ENCODE results near the gene TIMP1. TPM values are rescaled to one million over a fixed set of nuclear protein-coding genes. Genes with fewer than 3 reads are reported as not detected.

The TIMP1 gene
- total RNA-seq, 1 donor from 2014 or later: 179 TPM

- no peak for DNase-seq (ENCODE audit: extremely low read depth, low read depth, low spot score)
Observed at GRCh38 chrX:47573341-47574075, 8.7 kb upstream of the TIMP1 start.

GRCh38 chrX:47574076-47574546, 8.1 kb upstream of the TIMP1 start:
- DNase-seq (ENCODE audit: extremely low read depth, low read depth, low spot score): no peak

GRCh38 chrX:47574547-47575301, 7.5 kb upstream of the TIMP1 start:
- DNase-seq (ENCODE audit: extremely low read depth, low read depth, low spot score): no peak

DNA sequence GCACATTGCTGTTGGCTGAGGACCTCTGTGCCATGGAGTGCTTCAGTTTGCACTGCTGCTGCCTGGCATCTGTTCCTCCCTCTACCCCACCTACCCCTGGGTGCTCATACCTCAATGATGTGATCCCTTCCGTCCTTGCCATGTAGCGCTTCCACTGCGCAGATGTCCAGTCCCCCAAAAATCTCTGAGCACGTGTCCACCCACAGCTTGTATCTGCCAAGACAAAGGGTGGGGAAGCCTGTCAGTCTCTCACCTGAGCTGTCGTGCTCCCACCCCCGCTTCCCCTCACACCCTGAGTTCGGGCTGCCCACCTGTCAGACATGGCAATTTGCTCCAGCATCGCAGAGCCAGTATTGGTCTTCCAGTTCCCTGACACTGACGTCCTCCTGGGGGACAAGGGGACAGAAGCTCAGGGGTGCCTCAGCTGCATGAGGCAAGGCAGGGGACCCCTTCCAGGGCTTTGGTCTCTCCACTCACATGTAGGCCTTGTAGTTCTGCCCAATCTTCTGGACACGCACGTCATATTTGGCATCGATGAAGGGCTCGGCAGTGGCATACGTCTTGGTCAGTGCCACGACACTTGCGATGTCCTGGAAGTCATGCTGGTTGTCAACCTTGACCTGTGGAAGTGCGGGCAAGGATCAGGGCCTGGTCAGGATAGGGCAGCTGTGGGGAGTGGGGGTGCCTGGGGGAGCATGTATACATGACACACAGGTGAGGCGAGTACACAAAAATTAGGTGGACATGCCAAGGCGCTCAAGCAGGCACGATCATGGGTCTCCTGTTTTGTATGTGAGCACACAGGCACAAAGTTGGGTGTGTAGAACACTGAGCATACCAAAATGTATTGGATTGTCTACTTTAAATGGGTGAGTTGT, 6.0 kb upstream of the TIMP1 start:
- no peak for DNase-seq (ENCODE audit: extremely low read depth, low read depth, low spot score)

GRCh38 chrX:47577424-47577823, 4.8 kb upstream of the TIMP1 start:
- DNase-seq (ENCODE audit: extremely low read depth, low read depth, low spot score): no peak

DNA sequence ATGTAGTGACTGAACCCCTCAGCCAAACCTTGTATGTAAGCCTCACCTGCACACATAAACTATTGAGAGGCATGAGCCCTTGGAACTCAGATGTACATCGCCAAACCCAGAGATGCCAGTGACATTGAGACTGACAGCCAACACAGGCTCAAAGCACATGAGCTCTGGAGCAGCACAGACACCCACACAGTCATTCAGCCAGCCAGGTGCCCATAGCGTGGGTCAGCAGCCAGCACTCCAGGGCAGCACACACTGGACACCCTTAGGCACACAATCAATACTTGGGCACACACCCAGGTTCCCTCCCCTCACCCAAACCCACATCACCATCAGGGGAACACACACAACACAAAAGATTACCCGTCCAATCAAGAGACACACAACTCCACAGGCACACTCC, 4.3 kb upstream of the TIMP1 start:
- no peak for DNase-seq (ENCODE audit: extremely low read depth, low read depth, low spot score)

- DNase-seq (ENCODE audit: extremely low read depth, low read depth, low spot score): no peak
Observed at GRCh38 chrX:47578692-47579091, 3.5 kb upstream of the TIMP1 start.

DNA sequence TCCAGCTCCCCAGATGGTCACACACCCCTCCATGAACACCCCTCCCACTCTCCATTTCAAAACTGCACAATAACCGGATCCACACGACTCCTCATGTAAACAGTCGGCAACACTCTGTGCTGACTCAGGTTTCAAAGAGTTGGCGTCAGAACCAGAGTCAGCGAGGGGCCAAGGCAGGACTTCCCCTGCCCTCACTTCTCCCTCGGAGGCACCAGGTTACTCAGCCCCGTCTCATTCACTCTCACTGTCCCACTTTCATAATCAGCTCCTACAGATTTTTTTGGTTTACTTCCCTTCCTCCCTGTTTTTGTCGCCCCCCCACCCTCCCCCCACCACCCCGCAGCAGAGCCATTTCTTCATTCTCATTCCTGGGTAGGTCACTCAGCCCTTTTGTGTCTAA, 2.7 kb upstream of the TIMP1 start:
- no peak for DNase-seq (ENCODE audit: extremely low read depth, low read depth, low spot score)

- DNase-seq (ENCODE audit: extremely low read depth, low read depth, low spot score): no peak
Observed at GRCh38 chrX:47583240-47583861, 1.1 kb downstream of the TIMP1 start.

DNA sequence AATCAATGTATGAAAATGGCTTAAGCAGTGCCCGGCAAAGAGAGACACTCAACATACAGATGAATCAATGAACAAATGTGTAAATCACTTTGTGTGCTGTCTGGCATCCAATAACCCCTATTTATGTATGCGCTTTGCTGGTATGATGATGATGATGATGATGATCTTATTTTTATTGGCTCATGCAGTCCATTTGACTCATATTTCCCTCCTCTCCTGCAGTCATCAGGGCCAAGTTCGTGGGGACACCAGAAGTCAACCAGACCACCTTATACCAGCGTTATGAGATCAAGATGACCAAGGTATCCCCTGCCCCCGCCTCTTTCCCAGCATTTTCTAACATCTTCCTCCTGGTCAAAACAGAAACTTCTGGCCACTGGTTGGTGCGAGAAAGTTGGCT, 2.5 kb downstream of the TIMP1 start:
- no peak for DNase-seq (ENCODE audit: extremely low read depth, low read depth, low spot score)

DNA sequence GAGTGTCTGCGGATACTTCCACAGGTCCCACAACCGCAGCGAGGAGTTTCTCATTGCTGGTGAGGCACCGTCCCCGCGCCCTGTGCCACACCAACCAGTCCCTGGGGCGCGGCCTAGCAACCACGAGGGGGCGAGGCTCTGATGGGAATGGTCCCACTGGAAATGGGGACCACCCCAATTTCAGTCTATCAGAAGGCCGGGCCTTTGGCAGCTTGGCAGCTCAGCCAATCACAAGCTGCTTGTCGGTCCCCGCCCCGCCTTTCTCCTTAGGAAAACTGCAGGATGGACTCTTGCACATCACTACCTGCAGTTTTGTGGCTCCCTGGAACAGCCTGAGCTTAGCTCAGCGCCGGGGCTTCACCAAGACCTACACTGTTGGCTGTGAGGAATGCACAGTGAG, 3.0 kb downstream of the TIMP1 start:
- DNase-seq (ENCODE audit: extremely low read depth, low read depth, low spot score): no peak

DNA sequence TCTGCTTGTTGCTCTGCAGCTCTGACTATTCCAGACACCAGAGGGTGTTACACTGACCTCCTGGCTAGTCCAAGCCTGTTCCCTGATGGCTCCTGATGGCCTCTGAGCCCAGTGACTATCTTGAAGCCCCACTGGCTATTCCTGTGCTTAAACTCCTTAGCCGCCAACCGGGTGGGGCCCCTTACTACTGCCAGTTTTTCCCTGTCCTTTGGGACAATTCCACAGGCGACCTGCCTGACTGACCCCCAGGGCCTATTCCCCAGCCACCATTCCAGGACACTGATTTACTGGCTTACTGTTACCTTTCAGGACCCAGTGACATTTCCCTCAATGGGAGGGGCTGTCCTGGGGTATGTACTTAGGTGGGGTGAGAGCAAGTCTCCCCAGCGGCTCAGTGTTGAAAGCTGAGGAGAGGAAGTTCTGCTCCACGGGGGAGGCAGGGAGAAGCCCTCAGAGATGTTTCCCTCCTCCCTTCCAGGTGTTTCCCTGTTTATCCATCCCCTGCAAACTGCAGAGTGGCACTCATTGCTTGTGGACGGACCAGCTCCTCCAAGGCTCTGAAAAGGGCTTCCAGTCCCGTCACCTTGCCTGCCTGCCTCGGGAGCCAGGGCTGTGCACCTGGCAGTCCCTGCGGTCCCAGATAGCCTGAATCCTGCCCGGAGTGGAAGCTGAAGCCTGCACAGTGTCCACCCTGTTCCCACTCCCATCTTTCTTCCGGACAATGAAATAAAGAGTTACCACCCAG, 4.0 kb downstream of the TIMP1 start:
- no peak for DNase-seq (ENCODE audit: extremely low read depth, low read depth, low spot score)

- no peak for DNase-seq (ENCODE audit: extremely low read depth, low read depth, low spot score)
Observed at GRCh38 chrX:47587091-47587891, 5.1 kb downstream of the TIMP1 start.

GRCh38 chrX:47587906-47588735, 5.9 kb downstream of the TIMP1 start:
- DNase-seq (ENCODE audit: extremely low read depth, low read depth, low spot score): no peak

- no peak for DNase-seq (ENCODE audit: extremely low read depth, low read depth, low spot score)
Observed at GRCh38 chrX:47590984-47591383, 8.7 kb downstream of the TIMP1 start.

DNA sequence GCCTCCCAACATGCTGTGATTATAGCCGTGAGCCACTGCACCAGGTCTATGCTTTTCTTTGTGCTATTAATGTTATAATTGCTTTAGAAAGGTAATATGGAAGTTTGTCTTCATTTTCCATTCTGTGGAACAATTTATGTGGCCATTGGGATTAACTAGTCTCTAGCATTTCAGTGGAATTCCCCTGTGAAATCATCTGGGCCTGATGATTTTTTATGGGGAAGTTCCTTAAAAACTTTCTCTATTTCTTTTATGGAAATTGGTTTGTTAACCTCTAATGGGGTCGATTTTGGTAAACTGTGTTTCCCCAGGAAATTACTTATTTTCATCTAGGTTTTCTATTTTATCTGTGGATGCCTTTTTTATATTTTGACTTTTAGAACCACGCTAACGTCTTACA, 11.3 kb downstream of the TIMP1 start:
- no peak for DNase-seq (ENCODE audit: extremely low read depth, low read depth, low spot score)

DNA sequence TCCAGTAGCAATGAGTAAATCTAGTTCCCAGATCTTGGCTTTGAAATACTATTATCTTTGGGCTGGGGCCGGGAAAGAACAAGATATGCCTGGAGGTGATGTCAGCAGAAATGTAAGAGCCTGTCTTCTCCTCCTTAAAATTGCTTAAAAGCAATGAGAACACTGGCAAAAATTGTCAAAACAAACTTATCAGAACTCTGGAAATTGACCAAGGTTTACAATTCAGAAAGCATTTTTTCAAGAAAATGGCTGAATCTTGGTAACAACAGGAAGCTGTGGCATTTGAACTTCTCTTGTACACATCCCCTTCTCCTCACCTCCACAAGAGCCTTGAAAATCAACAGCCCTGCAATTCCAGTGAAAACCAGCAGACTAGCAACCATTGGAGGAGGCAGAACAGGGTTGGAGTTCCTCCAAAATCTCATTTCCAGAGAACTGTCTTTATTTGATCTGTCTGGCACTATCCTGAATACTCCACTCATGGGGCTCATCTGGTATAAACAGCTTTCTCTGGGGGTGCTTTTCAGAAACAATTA, 13.5 kb downstream of the TIMP1 start:
- no peak for DNase-seq (ENCODE audit: extremely low read depth, low read depth, low spot score)

DNA sequence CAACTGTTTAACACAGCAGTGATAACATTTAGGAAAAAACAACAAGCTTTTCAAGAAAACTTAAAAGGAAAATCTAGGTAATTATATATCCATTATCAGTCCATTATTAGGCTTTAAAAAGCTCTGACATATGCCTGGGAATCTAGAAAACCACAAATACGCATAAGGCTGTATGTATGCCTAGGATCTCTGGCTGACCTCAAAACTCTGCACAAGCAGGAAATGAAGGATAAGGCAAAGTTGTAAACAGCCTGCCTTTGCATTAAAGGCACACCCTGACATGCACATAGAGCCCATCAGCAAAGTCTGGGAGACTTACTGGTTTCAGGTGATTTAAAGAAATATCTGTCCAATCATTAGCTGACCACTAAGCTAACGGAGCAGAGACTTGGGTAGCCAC, 14.0 kb downstream of the TIMP1 start:
- no peak for DNase-seq (ENCODE audit: extremely low read depth, low read depth, low spot score)

Data from glomerular endothelial cell (primary cell).